ENCODE measurements around the gene ADISSP.

GRCh38 chr20:3719046-3719445, 48.5 kb downstream of the ADISSP start:
- no peak for TF ChIP-seq POLR2A (IDR thresholded peaks at IDR 0.05)
- no peak for TF ChIP-seq CTCF (IDR thresholded peaks at IDR 0.05)

All from heart left ventricle (tissue), 13 donors.